HG03558 (cell line): Measurements from ENCODE around the gene CCNF.
"Not testable (repeated sequence)": the region's sequence is repeated elsewhere in the genome, so short reads cannot be mapped to it uniquely, and the experiment has no call there.

Experiments
- ATAC-seq: cut with Tn5 transposase; IDR thresholded peaks from one replicate; pipeline ENCODE4 v1.9.1; 2021; ENCODE audit warnings: moderate number of reproducible peaks; ENCODE audit not compliant: unreplicated experiment; ENCODE audit errors: extremely low read depth

The CCNF gene

GRCh38 chr16:2429034-2429770 lies at the start of gene CCNF:
TSS of gene CCNF (plus strand) at chr16:2429447. CDS start at chr16:2429482, 35 bp downstream.
- peak; percentile 61 for ATAC-seq

DNA sequence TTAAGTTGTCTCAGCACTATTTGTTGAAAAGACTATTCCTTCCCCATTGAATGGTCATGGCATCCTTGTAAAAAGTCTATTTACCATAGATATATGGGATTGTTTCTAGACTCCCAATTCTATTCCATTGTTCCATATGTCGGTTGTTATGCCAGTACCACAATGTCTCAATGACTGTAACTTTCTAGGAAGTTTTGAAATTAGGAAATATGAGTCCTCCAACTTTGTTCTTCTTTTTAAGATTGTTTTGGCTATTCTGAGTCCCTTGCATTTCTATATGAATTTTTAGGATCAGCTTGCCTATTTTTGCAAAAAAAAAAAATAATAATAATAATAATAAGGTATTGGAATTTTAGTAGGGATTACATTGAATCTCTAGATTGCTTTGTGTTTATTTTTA lies 45.7 kb upstream of the CCNF start:
- no peak for ATAC-seq

DNA sequence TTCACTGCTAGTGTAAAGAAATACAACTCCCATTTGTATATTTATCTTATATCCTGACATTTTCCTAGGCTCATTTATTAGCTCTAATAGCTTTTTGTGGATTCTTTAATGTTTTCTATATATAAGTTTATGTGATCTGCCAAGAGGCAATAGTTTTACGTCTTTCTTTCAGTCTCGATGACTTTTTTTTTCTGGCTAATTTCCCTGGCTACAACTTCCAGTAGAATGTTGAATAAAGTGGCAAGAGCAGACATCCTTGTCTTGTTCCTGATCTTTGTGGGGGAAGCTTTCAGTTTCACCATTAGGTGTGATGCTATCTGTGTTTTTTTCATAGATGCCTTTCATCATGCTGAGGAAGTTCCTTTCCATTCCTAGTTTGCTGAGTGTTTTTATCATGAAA lies 44.8 kb upstream of the CCNF start:
- no peak for ATAC-seq

DNA sequence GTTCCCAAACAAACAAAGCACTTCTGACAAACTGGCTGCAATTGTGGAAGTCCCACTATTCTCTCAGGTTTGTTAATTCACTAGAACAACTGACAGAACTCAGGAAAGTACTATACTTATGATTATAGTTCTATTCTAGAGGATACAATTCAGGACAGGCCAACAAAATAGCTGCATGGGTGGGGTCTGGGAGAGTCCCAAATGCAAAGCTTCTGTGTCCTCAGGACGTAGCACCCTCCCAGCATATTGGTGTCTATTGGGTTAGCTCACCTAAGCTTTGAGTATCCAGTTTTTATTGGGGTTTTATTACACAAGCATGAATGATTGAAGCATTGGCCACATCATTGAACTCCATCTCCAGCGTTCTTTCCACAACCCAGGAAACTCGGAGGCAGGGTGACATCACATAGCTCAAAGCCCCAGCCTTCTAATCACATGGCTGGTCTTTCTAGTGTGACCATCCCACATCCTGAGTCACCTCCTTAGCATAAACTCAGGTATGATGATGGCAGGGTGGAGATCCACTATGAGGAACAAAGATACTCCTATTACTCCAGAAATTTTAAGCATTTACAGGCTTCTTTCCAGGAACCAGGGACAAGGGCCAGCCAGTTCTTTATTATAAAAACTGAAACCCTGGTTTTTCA lies 43.9 kb upstream of the CCNF start:
- ATAC-seq: no peak

DNA sequence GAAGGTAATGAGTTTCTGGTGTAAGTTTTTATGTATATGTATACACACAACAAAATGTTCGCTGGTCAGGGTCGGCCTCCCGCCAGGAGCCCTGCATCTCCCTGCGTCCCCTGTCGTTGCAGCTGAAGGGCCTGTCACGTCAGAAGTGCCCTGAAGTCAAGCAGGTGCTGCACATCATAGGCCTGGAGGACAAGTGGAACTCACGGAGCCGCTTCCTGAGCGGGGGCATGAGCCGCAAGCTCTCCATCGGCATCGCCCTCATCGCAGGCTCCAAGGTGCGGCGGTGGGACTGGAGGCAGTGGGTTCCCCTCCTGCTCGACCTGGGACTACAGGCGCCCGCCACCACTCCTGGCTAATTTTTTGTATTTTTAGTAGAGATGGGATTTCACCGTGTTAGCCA lies 43.3 kb upstream of the CCNF start:
- not testable (repeated sequence) for ATAC-seq

DNA sequence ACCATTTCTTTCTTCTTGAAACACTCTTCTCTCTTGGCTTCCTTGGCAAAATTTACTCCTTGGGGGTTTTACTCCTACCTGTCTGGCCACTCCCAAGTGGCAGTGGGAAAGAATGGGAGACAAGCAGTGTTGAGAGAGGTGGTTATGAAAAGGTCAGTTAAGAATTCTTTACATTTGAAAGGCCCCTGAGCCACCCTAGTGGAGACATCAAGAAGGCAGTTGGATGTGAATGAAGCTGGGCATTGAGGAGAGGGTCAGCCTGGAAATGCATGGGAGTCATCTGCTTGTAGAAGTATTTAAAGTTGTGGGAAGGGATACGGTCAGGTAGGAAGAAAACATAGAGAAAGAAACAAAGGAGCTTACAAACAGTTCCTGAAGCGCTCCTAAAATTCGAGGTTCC lies 42.3 kb upstream of the CCNF start:
- ATAC-seq: no peak

DNA sequence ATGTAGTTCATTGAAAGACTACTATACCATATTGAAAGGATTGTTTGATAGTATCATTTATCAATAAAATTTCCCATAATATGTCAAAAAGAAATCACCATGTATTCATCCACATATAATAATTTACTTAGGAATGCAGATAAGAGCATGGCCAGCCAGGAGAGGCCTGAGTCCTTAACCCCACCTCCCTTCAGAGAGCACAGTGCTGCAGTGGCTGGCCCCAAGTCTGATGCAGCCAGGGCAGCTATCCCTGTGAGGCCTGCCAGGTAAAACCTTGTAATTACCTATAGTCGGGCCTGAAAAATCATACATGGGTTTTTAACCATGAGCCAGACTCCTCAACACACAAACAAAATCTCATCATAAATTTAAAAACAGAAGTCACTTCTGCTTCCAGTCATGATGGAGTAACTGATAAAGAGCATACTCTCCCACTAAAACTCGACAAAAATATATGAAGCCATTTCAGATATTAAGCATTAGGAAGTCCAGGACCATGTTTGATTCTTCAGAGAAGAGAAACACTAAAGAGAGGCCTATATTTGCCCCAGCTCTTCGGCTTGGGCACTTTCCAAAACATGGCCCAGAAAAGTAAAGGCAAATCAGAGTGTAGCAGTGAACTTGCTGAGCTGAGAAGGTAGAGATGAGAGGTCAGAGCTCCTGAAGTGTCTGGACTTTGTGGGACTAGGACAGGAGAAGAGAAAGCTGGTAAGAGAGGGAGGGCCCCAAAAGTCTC lies 40.9 kb upstream of the CCNF start:
- no peak for ATAC-seq

DNA sequence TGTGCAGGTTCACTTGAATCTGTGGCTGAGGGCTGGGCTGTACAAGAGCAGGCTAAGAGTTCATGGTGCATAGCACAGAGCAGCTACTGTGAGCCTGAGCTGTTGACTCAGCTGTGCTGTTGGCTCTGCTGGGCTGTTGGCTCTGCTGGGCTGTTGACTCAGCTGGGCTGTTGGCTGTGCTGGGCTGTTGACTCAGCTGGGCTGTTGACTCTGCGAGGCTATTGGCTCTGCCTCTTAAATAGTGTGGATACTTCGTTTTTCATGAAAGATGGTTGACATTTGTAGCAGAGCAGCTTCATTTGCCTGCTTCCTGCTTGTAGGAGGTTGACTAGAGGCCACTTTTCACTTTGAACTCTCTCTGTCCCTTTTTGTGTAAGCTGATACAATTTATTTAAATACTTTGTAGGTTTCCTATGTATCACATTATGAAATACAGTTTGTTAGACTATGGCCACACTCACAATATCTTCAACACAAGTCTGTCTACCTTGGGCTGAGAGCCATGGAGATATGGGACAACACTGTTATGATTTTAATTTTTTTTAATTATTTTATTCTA lies 40.3 kb upstream of the CCNF start:
- ATAC-seq: no peak

GRCh38 chr16:2392025-2392424 lies 37.2 kb upstream of the CCNF start:
- ATAC-seq: no peak

DNA sequence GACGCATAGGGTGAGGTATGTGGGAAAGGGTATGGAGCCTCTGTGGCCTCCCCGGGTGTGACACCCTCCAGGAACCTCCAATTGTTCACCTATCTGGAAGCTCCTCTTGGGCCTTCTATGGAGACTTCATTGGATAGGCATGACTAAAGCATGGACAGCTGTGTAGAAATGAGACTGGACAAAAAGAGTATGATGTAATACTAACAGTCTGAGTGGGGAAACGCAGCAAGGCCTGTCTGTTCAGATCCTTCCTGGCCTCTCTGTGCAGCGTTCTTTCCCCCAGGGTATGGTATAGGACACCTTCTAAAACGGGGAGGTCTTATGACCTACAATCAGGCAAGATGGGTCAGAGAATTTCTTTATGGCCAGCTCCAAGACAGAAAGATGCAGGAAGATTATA lies 30.7 kb upstream of the CCNF start:
- ATAC-seq: no peak

- ATAC-seq: no peak
Measured at GRCh38 chr16:2404099-2404498, 25.1 kb upstream of the CCNF start.

DNA sequence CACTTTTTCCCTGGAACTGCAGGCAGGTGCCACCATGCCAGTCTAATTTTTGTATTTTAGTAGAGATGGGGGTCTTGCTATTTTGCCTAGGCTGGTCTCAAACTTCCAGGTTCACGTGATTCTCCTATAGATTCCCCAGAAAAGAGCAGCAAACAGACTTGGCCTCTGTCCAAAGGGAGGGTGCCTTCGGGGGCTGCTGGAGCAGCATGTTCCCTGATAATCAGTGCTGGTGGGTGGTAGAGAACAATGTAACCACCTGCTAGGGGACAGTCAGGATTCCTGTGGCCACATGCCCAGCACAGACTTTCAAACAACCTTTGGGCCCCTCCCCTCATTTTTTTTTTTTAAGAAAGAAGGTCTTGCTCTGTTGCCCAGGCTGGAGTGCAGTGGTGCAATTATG lies 14.2 kb upstream of the CCNF start:
- ATAC-seq: no peak

GRCh38 chr16:2420035-2420434 lies 9.2 kb upstream of the CCNF start:
- ATAC-seq: no peak

- no peak for ATAC-seq
Measured at GRCh38 chr16:2422123-2422867, 7.0 kb upstream of the CCNF start.

GRCh38 chr16:2424061-2425007 lies 4.9 kb upstream of the CCNF start:
- ATAC-seq: no peak

GRCh38 chr16:2425008-2425518 lies 4.2 kb upstream of the CCNF start:
- no peak for ATAC-seq

DNA sequence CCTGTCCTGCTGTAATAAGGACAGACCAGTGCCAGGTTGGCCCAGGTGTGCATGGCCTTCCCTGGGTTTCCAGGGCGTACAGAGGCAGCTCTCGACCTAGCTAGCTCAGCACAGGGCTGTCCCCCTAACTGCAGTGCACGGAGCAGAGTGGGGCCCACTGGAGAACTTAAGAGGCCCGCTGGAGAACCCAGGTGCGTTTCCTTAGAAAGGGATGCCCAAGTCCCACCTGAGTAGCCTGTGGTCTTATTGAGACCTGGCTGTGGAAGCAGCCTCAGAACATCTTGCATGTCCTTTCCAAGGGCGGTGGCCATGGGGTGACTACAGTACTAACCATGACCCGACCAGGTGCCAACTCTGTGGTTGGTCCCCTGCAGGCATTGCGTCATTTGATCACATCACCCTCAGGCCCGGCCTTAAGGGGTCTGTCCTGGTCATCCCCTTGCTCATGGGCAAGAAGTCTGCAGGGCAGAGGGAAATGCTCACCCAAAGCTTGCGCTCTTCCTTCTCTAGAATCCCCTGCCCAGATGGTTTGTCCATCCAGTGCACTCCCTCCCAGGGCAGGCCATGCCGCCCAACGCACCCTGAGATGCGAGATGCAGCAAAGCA lies 3.3 kb upstream of the CCNF start:
- no peak for ATAC-seq

DNA sequence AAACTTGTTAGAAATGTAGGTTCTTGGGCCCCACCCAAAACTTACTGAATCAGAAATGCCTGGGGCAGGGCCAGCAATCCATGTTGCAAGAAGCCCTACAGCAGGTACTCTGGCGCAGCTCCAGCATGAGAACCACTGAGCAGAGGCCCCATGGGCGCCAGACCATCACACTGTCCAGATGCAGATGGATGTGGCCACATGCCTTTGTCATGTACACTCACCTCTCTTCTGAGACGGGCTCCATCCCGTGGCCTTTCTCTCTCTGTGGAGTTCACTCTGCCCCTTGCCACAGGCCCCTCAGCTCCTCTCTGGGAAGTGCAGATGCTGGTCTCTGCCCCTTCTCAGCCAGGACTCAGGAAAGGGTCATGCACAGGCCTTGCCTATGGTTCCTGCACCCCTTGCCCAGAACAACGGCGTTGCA lies 2.3 kb upstream of the CCNF start:
- no peak for ATAC-seq

- ATAC-seq: no peak
Measured at GRCh38 chr16:2427526-2427925, 1.7 kb upstream of the CCNF start.
